ENCODE measurements around the gene PPP2R5D.
"Not testable (repeated sequence)": the region's sequence is repeated elsewhere in the genome, so short reads cannot be mapped to it uniquely, and the experiment has no call there.

The PPP2R5D gene

DNA sequence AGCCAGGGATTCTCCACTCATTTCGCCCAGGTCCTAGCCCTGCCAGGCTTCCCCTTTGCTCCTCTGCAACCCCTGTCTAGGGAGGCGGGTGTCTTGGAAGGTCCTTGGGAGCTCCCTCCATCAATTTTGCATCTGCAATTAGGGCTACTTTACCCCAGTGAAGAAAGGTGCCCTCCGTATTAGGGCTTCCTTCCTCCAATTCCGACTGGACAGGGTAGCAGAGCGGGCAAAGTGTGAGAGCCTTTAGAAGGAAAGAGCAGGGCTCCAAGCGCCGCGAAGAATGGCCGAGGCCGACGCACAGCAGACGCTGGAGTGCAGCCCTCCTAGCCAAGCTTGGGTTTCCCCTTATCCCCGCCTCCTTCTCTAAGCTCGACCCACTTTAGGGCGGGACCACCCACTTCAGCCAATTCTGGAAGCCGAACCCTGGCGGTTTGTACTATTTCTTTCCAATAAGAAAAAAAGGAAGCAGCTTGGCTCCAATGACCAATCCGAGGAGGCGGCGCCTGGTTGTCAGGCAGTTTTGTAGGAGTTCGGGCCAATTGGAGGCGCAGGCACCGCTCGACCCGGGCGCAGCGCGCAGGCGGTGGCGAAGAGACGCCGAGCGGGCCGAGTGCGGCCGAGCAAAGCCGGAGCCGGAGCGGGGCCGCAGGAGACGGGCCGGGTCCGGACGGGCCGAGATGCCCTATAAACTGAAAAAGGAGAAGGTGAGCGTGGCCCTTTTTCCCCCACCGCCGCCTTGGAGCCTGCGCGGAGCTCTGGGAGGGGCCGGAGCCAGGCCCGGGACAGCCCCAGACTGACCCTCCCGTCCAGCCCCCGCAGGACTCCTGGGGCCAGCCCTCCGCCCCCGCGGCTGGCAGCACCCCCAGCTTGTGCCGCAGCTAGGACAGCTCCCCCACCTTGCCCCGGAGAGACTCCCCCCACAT lies at the start of gene PPP2R5D:
Gene PPP2R5D, plus strand, starts transcription at position 570 of the 923 bp plus-strand sequence. Its CDS starts 108 bp downstream, at position 678.
- peak; percentile 98 for DNase-seq

DNA sequence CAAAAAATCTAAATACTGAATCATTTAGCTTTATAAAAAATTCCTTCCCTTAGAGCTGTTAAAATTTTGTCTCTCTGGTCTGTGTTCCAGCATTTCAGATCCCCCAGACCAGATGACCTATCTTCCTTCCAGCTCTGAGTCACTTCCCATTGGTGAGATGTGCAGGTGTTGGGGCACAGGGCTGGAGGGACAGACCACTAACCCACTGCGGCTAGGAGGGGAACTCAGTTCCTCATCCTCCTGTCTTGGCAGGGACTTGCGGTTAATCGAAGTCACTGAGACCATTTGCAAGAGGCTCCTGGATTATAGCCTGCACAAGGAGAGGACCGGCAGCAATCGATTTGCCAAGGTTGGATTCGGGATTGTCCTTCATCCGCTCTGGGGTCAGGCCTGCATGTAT lies 49.0 kb upstream of the PPP2R5D start:
- no peak for DNase-seq

DNA sequence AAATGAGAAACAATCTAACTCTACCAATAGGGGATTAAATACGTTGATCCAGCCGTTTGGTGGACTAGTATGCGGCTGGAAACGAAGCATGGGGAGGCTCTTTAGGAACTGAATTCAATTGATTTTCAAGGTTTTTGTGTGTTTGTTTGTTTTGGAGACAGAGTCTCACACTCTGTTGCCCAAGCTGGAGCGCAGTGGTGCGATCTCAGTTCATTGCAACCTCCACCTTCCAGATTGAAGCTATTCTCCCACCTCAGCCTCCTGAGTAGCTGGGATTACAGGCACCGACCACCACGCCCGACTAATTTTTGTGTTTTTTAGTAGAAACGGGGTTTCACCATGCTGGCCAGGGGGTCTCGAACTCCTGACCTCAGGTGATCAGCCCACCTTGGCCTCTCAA lies 48.0 kb upstream of the PPP2R5D start:
- DNase-seq: no peak

GRCh38 chr6:42937548-42938427 lies 46.6 kb upstream of the PPP2R5D start:
- DNase-seq: no peak

- no peak for DNase-seq
Measured at GRCh38 chr6:42938428-42938796, 46.0 kb upstream of the PPP2R5D start.

GRCh38 chr6:42938987-42939809 lies 45.2 kb upstream of the PPP2R5D start:
- DNase-seq: no peak

- DNase-seq: no peak
Measured at GRCh38 chr6:42939810-42940167, 44.6 kb upstream of the PPP2R5D start.

DNA sequence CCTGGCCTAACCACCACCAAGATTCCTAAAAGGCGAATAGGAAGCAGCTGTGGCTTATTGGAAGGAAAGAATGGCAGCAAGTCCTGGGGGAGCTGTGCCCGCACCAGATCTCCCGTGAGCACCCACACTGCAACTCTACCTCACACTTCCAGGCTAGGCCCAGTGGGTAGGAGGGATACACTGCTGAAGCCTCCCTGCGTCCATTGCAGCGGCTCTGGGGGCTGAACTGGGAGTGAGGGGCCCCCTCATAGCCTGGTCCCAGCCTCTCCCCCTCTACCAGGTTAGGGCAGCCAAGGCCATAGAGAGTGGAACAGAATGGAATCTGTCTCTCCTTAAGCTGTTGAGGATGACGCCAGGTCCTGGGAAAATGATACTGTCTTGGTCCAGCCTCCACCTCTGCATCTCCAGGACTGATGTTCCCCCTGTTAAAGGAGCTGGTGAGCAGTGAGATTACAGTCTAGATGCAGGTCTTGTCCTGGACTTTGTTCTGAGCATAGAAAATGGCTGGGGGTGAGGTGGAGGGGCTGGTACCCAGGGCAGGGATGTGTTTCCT lies 43.8 kb upstream of the PPP2R5D start:
- DNase-seq: no peak

DNA sequence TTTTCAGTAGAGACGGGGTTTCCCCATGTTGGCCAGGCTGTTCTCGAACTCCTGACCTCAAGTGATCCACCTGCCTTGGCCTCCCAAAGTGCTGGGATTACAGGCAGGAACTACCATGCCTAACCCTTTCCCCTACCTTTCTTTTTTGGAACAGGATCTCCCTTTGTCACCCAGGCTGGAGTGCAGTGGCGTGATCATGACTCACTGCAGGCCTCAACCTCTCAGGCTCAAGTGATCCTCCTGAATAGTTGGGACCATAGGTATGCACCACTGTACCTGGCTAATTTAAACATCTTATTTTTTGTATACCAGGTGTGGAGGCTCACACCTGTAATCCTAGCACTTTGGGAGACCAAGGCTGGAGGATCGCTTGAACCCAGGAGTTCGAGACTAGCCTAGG lies 43.0 kb upstream of the PPP2R5D start:
- DNase-seq: not testable (repeated sequence)

GRCh38 chr6:42942444-42942843 lies 41.9 kb upstream of the PPP2R5D start:
- DNase-seq: no peak

DNA sequence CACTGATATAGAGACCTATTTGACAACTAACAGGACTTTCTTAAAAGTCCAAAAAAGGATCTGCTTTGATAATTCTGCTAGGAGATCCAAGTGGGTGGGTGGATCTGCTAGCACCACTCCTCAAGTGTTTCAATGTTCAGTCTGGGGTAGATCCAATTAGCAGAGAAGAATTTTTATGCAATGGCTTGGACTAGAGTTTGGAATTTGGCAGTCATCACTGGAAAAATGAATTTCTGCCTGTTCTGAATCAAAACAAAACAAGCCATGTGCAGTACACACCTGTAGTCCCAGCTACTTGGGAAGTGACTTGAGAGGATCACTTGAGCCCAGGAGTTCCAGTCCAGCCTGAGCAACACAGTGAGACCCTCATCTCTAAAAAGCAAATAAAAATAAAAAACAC lies 36.4 kb upstream of the PPP2R5D start:
- no peak for DNase-seq

- DNase-seq: no peak
Measured at GRCh38 chr6:42952389-42952788, 32.0 kb upstream of the PPP2R5D start.

DNA sequence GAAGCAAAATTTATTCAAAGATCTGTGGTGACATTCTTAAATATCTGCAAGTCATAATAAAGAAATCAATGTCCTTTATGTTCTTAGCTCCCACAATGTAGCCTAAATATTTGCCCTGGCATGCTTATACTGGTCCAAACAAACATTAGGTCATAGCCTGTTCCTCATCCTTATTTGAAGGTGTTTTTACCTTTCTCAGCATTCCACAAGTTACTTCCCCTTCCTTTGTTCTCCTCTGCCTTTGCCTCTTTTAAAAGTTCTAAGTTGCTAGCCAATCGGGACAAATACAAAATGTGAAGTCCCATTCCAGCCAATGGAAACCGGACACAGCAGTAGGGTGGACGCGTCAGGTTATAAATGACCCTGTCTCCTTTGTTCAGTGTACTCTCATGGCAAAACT lies 30.0 kb upstream of the PPP2R5D start:
- DNase-seq: not testable (repeated sequence)

DNA sequence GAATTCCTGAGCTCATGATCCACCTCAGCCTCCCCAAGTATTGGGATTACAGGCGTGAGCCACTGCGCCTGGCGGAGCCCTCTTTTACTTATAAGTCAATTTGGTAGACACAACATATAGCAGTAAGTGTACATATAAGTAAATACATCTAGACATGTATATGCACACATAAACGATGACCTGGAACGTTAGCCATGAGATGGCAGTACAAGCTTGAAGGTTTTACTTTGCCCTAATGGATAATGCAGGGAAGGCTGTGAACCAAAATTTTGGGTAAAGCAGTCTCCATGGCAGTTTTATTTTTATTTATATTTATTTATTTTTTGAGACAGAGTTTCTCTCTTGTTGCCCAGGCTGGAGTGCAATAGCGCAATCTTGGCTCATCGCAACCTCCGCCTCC lies 26.2 kb upstream of the PPP2R5D start:
- no peak for DNase-seq

- no peak for DNase-seq
Measured at GRCh38 chr6:42959917-42960242, 24.5 kb upstream of the PPP2R5D start.

DNA sequence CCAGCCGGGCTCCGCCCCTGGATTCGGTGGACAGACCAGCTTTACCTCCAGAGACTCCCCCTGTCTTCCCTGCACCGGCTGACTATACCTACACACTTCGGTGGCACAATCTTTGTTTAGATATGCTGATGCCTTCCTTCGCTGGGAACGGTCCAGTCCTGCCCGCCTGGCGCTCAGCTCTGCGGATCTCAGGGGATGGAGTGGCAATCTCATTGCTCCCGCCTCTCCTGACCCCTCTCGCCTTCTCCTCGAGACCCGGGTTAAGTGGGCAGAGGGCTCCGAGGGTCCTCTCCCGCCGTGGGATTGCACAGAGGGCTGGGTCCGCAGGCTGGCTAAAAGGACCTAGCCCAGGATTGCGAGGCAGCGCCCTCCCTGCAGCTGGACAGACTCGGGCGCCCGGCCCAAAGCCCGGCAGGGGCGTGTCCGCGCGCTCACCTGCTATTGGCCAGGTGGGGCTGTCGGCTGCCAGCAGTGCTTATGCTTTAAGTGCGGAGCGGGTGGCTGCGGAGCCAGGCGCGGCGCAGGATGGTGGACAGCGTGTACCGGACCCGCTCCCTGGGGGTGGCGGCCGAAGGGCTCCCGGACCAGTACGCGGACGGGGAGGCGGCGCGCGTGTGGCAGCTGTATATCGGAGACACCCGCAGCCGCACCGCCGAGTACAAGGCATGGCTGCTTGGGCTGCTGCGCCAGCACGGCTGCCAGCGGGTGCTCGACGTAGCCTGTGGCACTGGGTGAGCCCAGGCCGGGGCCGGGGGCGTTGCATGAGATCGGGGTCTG lies 23.9 kb upstream of the PPP2R5D start, which contains the start of gene GNMT:
Gene GNMT, plus strand, starts transcription at position 512 of the 777 bp plus-strand sequence. Its CDS starts 14 bp downstream, at position 526.
- DNase-seq: no peak

- no peak for DNase-seq
Measured at GRCh38 chr6:42961020-42961470, 23.3 kb upstream of the PPP2R5D start.

DNA sequence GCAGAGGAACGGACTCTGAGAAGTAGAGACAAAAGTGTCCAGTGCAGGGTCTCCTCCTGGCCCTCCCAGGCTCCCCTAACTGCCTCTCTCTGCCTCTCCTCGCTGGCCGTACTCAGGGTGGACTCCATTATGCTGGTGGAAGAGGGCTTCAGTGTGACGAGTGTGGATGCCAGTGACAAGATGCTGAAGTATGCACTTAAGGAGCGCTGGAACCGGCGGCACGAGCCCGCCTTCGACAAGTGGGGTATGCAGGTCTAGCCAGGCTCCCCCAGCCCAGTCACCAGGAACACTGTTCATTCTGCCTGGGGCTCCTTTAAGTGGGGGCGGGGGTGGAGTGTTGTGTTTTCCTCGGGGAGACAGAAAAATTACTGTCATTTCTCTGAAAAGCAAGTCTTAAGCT lies 22.3 kb upstream of the PPP2R5D start:
- no peak for DNase-seq

- no peak for DNase-seq
Measured at GRCh38 chr6:42962502-42963178, 21.7 kb upstream of the PPP2R5D start.

DNA sequence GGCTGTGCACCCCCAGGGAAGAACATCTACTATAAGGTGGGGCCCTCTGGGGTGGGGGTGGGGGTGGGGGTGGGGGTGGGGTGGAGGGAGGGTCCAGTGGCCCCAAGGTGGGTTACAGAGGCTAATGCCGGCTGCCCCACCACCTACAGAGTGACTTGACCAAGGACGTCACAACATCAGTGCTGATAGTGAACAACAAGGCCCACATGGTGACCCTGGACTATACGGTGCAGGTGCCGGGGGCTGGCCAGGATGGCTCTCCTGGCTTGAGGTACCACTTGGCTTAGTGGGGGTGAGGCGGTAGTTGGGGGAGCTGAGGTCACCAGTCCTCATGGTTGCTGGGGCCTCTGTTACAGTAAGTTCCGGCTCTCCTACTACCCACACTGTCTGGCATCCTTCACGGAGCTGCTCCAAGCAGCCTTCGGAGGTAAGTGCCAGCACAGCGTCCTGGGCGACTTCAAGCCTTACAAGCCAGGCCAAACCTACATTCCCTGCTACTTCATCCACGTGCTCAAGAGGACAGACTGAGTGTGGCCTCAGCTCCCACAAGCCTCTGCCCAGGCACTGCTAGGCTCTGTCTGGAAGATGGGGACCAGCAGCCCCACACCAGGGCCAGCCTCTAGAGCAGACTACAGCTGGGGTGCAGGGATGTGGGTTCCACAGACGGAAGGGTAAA lies 21.1 kb upstream of the PPP2R5D start:
- no peak for DNase-seq

Measured in CD4-positive, alpha-beta T cell treated with Interleukin-4 for 4 hours (primary cell).